Adrenal gland (tissue), 12 donors: ENCODE measurements around the gene ENPP1. TPM values are rescaled to one million over a fixed set of nuclear protein-coding genes. Genes with fewer than 3 reads are reported as not detected.

ENCODE experiments used
- DNase-seq, 7 donors: peaks; one replicate each; pipeline ENCODE4 v3.0.0-alpha.2; 2019 to 2020
- H3K27ac ChIP-seq, 5 donors: fragments of 200-600 bp; sonication (generic) in 4 of 5; 1 replicate in 3 of 5; 2 replicates in 2 of 5; pipeline versions ENCODE4 v1.5.1 to v1.8.0; 2016 to 2020; ENCODE audit warnings: mild to moderate bottlenecking in 1 of 5
- H3K27me3 ChIP-seq: fragments of 200-600 bp; 2 replicates; pipeline ENCODE4 v1.8.0; 2021
- H3K36me3 ChIP-seq, 2 donors: fragments of 200-600 bp; replicated peaks in 1 of 2; 1 replicate in 1 of 2; 2 replicates in 1 of 2; pipeline versions ENCODE4 v1.5.1 to v1.8.0; 2018 to 2022
- H3K4me1 ChIP-seq, 2 donors: fragments of 200-600 bp; replicated peaks in 1 of 2; 1 replicate in 1 of 2; 2 replicates in 1 of 2; pipeline versions ENCODE4 v1.5.1 to v1.8.0; 2018 to 2021
- H3K4me3 ChIP-seq, 4 donors: fragments of 200-600 bp; sonication (generic) in 3 of 4; one replicate each; pipeline ENCODE4 v1.5.1; 2016 to 2018
- H3K9me3 ChIP-seq, 3 donors: fragments of 200-600 bp; sonication (generic) in 1 of 3; replicated peaks in 1 of 3; 1 replicate in 2 of 3; 2 replicates in 1 of 3; pipeline versions ENCODE4 v1.5.1 to v1.8.0; 2016 to 2021
- CTCF ChIP-seq, 6 experiments: fragments of 450-650 bp in 4 of 6; fragments of 200-600 bp in 2 of 6; sonication (generic) in 1 of 6; IDR thresholded peaks; 1 replicate in 5 of 6; 2 replicates in 1 of 6; pipeline versions ENCODE4 v1.5.1 to v1.8.0; 2016 to 2021; ENCODE audit warnings: antibody characterized with exemption in 6 of 6, mild to moderate bottlenecking in 2 of 6, moderate library complexity in 1 of 6
- POLR2A ChIP-seq, 2 donors: fragments of 450-650 bp; IDR thresholded peaks; one replicate each; pipeline ENCODE4 v1.6.1; 2017; ENCODE audit warnings: antibody characterized with exemption in 2 of 2, mild to moderate bottlenecking in 2 of 2, moderate library complexity in 1 of 2
- WGBS, 4 donors: extraction: QIAGEN DNeasy Blood & Tissue Kit in 2 of 4; methylation state at CpG; one replicate each; pipeline versions ENCODE4 v1.1.5 to v1.1.7; 2013 to 2017; 5-methylcytosine and 5-hydroxymethylcytosine counted together
- intact Hi-C, 2 donors: fragments of 100-400 bp; cut with DNase I; formaldehyde crosslinking; loops; one replicate each; pipeline versions ENCODE4 v1.14.1 to v1.15.0; 2022 to 2023
- polyA plus RNA-seq, 3 donors: library from polyadenylated mRNA; stranded (reverse); fragments of 200-250 nt in 2 of 3; fragments of 350-450 nt in 1 of 3; fragmentation: Illumina TruSeq in 1 of 3; extraction: RNeasy Lipid Tissue Mini Kit (QIAGEN cat#74804) in 1 of 3; gene quantifications; one replicate each; pipeline ENCODE4 v1.2.3, GENCODE V29; 2013 to 2014
- total RNA-seq, 9 donors: library from RNA; depleted of rRNA in 4 of 9; stranded (reverse); fragments of >200 nt in 4 of 9; fragments of 120-200 nt in 1 of 9; fragmentation: NEBNext Ultra II Directional in 1 of 9; extraction: Animal tissue kit (Norgen Biotek cat#: 25700) in 1 of 9; gene quantifications; one replicate each; pipeline versions ENCODE4 v1.1.0 to v1.2.4, GENCODE V29; 2013 to 2023
- donor health status: healthy with polysubstance abuse.
- donor health status: Bipolar disorder and iron deficiency.
- donor health status: DM: yes; HTN: yes; CAD: no.
- donor health status: DM: no; HTN: no; CAD: no.
- donor health status: DM: no; HTN: no; CAD: no.
- donor health status: DM: yes; HTN: yes; CAD: no.

Gene ENPP1
- total and polyA plus RNA-seq, 12 donors: 2.1 to 44.7 (median 9.5) TPM

- Histone ChIP-seq H3K36me3 (no peaks in the 10 kb centered on the region), H3K4me1 (no peaks in the 10 kb centered on the region), H3K4me3 (no peak overlapping the region), H3K9me3 (no peaks in the 10 kb centered on the region), H3K27ac (no peak overlapping the region), H3K27me3 (no peaks in the 10 kb centered on the region)
- TF ChIP-seq CTCF (IDR thresholded peaks at IDR 0.05) (no peak), POLR2A (IDR thresholded peaks at IDR 0.05) (no peak)
- intact Hi-C loops: no loop called here
- DNase-seq: no peak
- 66 to 74% (median 68%) methylated on average over 2 of the region's 2 CpGs for WGBS, 4 donors
Measured at GRCh38 chr6:131795366-131795765, 12.5 kb upstream of the ENPP1 start.

DNA sequence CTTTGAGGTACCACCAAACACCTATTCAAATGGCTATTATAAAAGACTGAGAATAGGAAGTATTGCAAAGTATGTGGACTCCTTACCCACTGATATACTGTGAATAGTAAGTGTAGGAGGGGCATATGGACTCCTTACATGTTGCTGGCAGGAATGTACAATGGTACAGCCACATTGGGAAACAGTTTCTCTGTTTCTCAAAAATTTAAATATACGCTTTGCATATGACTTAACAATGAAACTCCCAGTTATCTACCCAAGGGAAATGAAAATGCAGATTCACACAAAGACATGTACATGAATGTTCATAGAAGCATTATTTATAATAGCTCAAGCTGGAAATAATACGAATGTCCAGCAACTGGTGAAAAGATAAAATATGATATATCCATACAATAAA, 5.5 kb upstream of the ENPP1 start:
- no peak overlapping the region for H3K4me3 ChIP-seq
- H3K9me3 ChIP-seq: no peaks in the 10 kb centered on the region
- no peak for DNase-seq
- H3K36me3 ChIP-seq: no peaks in the 10 kb centered on the region
- peaks cover 4 to 18% of the 10 kb centered on the region in 2 donors for H3K4me1 ChIP-seq
- TF ChIP-seq POLR2A (IDR thresholded peaks at IDR 0.05): no peak
- TF ChIP-seq CTCF (IDR thresholded peaks at IDR 0.05): no peak
- H3K27me3 ChIP-seq: no peaks in the 10 kb centered on the region
- 83 to 88% (median 85%) methylated on average over 2 of the region's 2 CpGs for WGBS, 4 donors
- intact Hi-C loops: no loop called here
- H3K27ac ChIP-seq: no peak overlapping the region

DNA sequence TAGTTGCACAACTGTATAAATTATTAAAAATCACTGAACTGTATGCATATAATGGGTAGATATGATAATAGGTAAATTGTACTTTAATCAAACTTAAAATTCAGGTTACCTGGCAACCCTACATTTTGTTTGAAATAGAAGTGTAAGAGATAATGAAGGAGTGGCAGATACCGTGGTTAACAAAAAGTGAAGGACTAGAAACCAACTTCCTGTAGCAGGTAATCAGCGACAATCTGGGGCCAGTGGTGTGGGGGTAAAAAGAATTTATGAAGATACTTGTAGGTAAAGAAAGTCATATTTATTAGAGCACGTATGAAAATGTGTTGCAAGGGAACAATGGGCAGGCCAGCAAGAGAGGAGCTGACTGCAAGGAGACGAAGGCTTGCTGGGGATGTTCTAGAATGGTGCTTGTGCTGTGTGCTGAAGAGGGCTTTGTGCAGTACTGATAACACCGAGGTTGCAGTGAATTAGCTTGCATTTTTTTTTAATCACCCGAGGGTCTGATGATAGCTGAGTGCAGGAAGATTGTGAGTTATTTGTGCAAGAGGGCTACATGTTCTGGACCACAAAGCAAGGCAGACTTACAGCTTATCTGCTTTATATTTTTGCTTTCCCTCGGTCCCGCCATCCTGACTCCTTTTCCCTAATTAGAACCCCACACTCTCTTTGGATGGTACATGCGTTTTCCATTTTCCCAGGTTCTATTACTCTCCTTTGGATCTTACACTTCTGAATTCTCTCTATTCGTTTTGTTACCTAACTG, 4.6 kb upstream of the ENPP1 start:
- Histone ChIP-seq H3K4me3 (no peak overlapping the region), H3K9me3 (no peaks in the 10 kb centered on the region), H3K36me3 (no peaks in the 10 kb centered on the region), H3K27ac (no peak overlapping the region), H3K27me3 (no peaks in the 10 kb centered on the region), H3K4me1 (peaks cover 4 to 20% of the 10 kb centered on the region in 2 donors)
- no peak for TF ChIP-seq CTCF (IDR thresholded peaks at IDR 0.05)
- no peak for TF ChIP-seq POLR2A (IDR thresholded peaks at IDR 0.05)
- intact Hi-C loops: no loop called here
- 72 to 82% (median 78%) methylated on average over 10 of the region's 10 CpGs for WGBS, 4 donors
- no peak for DNase-seq

DNA sequence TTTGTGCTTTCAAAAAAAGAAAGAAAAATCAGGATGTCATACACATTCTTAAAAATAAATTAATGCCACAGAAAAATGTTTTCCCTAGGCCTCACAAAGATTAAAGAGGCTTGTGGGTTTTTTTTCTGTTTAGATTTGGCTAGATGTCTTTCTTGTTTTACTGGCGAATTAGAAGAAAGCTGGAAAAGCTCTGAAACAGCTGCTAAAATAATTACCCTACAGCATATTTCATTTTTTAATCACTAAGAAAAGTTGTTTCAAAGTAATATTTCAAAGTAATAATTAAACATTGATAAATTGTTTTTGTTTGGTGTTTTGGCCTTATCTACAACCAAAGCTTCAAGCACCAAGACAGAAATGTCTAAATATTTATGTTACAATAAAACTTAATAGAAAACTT, 3.7 kb upstream of the ENPP1 start:
- DNase-seq: no peak
- no peaks in the 10 kb centered on the region for H3K27me3 ChIP-seq
- H3K4me1 ChIP-seq: peaks cover 8 to 24% of the 10 kb centered on the region in 2 donors
- TF ChIP-seq CTCF (IDR thresholded peaks at IDR 0.05): no peak
- no peak for TF ChIP-seq POLR2A (IDR thresholded peaks at IDR 0.05)
- intact Hi-C loops: no loop called here
- no peak overlapping the region for H3K4me3 ChIP-seq
- H3K27ac ChIP-seq: no peak overlapping the region
- WGBS, 4 donors: 60 to 82% (median 68%) methylated on average over 1 of the region's 1 CpG
- H3K9me3 ChIP-seq: no peaks in the 10 kb centered on the region
- H3K36me3 ChIP-seq: no peaks in the 10 kb centered on the region
